H9 (cell line): ENCODE data around the gene MDH1. TPM values are rescaled to one million over a fixed set of nuclear protein-coding genes. Genes with fewer than 3 reads are reported as not detected.
A peak's percentile ranks its signal among the peaks of the same experiment; 100 is the strongest.

Source experiments
- DNase-seq: peaks from one replicate; pipeline ENCODE4 v3.0.0-alpha.2; 2017
- H2AFZ ChIP-seq: one replicate; pipeline ENCODE4 v1.6.1; 2013; ENCODE audit warnings: mild to moderate bottlenecking, low read length, control low read depth, moderate library complexity
- H2AK5ac ChIP-seq: 2 replicates; pipeline ENCODE4 v1.6.1; 2013; ENCODE audit warnings: low read length, control low read depth, mixed read lengths; ENCODE audit not compliant: insufficient read length
- H2BK120ac ChIP-seq: one replicate; pipeline ENCODE4 v1.6.1; 2013; ENCODE audit warnings: low read depth, mild to moderate bottlenecking, low read length, control low read depth, inconsistent platforms; ENCODE audit not compliant: poor library complexity, severe bottlenecking
- H2BK12ac ChIP-seq: 2 replicates; pipeline ENCODE4 v1.6.1; 2013; ENCODE audit warnings: low read length, control low read depth, mixed read lengths, low read depth; ENCODE audit not compliant: insufficient read length
- H2BK15ac ChIP-seq: 2 replicates; pipeline ENCODE4 v1.6.1; 2013; ENCODE audit warnings: low read depth, low read length, control low read depth
- H2BK20ac ChIP-seq: one replicate; pipeline ENCODE4 v1.6.1; 2013; ENCODE audit warnings: low read depth, mild to moderate bottlenecking, low read length, control low read depth, inconsistent platforms; ENCODE audit not compliant: poor library complexity, severe bottlenecking
- H2BK5ac ChIP-seq: 2 replicates; pipeline ENCODE4 v1.6.1; 2013; ENCODE audit warnings: low read length, control low read depth, mixed read lengths; ENCODE audit not compliant: insufficient read length
- H3K14ac ChIP-seq: 2 replicates; pipeline ENCODE4 v1.6.1; 2013; ENCODE audit warnings: low read length, control low read depth; ENCODE audit not compliant: insufficient read depth
- H3K18ac ChIP-seq: 2 replicates; pipeline ENCODE4 v1.6.1; 2013; ENCODE audit warnings: low read depth, mild to moderate bottlenecking, mixed read lengths, low read length, control low read depth; ENCODE audit not compliant: insufficient read length
- H3K23ac ChIP-seq: 2 replicates; pipeline ENCODE4 v1.6.1; 2013; ENCODE audit warnings: low read length, control low read depth, mixed read lengths, low read depth; ENCODE audit not compliant: insufficient read length
- H3K23me2 ChIP-seq: 2 replicates; pipeline ENCODE4 v1.6.1; 2013; ENCODE audit warnings: low read depth, mild to moderate bottlenecking, mixed read lengths, low read length, control low read depth; ENCODE audit not compliant: insufficient read length, poor library complexity, severe bottlenecking
- H3K27ac ChIP-seq: 2 replicates; pipeline ENCODE4 v1.5.1; 2013; ENCODE audit warnings: low read length, control low read depth, mixed read lengths, low read depth; ENCODE audit not compliant: insufficient read length
- H3K27me3 ChIP-seq: 2 replicates; pipeline ENCODE4 v1.6.1; 2013; ENCODE audit warnings: low read length, control low read depth, inconsistent platforms; ENCODE audit not compliant: insufficient read depth
- H3K4ac ChIP-seq: 2 replicates; pipeline ENCODE4 v1.6.1; 2013; ENCODE audit warnings: low read depth, mild to moderate bottlenecking, control low read depth, inconsistent platforms, low read length, moderate library complexity
- H3K4me1 ChIP-seq: 2 replicates; pipeline ENCODE4 v1.6.1; 2013; ENCODE audit warnings: low read length, control low read depth, inconsistent platforms; ENCODE audit not compliant: insufficient read depth
- H3K4me2 ChIP-seq: 2 replicates; pipeline ENCODE4 v1.6.1; 2013; ENCODE audit warnings: low read length, control low read depth, mixed read lengths; ENCODE audit not compliant: insufficient read length, insufficient read depth
- H3K56ac ChIP-seq: 2 replicates; pipeline ENCODE4 v1.6.1; 2013; ENCODE audit warnings: low read depth, mild to moderate bottlenecking, mixed read lengths, low read length, control low read depth; ENCODE audit not compliant: insufficient read length
- H3K79me1 ChIP-seq: 2 replicates; pipeline ENCODE4 v1.6.1; 2013; ENCODE audit warnings: low read depth, mild to moderate bottlenecking, moderate library complexity, low read length, control low read depth, inconsistent platforms; ENCODE audit not compliant: insufficient read depth, poor library complexity, severe bottlenecking
- H3K79me2 ChIP-seq: 2 replicates; pipeline ENCODE4 v1.6.1; 2013; ENCODE audit warnings: low read length, control low read depth, inconsistent platforms; ENCODE audit not compliant: insufficient read depth
- H3K9ac ChIP-seq: 2 replicates; pipeline ENCODE4 v1.6.1; 2013; ENCODE audit warnings: low read length, control low read depth, mixed read lengths; ENCODE audit not compliant: insufficient read length; ENCODE audit errors: extremely low read depth
- H3K9me3 ChIP-seq: one replicate; pipeline ENCODE4 v1.6.1; 2013; ENCODE audit warnings: low read depth, low read length, inconsistent platforms; ENCODE audit not compliant: control insufficient read depth
- H3T11ph ChIP-seq: one replicate; pipeline ENCODE4 v1.6.1; 2013; ENCODE audit warnings: mild to moderate bottlenecking, low read length, control low read depth, inconsistent platforms
- H4K20me1 ChIP-seq: one replicate; pipeline ENCODE4 v1.6.1; 2013; ENCODE audit not compliant: control insufficient read depth, insufficient read length, insufficient read depth
- H4K5ac ChIP-seq: 2 replicates; pipeline ENCODE4 v1.6.1; 2013; ENCODE audit warnings: low read depth, mild to moderate bottlenecking, mixed read lengths, low read length, control low read depth; ENCODE audit not compliant: insufficient read length
- H4K8ac ChIP-seq: replicated peaks from 2 replicates; pipeline ENCODE4 v1.6.1; 2013; ENCODE audit warnings: low read length, control low read depth, mixed read lengths, low read depth; ENCODE audit not compliant: insufficient read length
- H4K91ac ChIP-seq: 2 replicates; pipeline ENCODE4 v1.6.1; 2013; ENCODE audit warnings: low read depth, mild to moderate bottlenecking, moderate library complexity, mixed read lengths, low read length, control low read depth; ENCODE audit not compliant: insufficient read length
- H3K27ac Mint-ChIP-seq, 3 experiments: 2 replicates in 2 of 3; 3 replicates in 1 of 3; pipeline ENCODE4 v1.8.0; 2020 to 2021; ENCODE audit warnings: mixed read lengths in 3 of 3, mild to moderate bottlenecking in 1 of 3, moderate library complexity in 1 of 3
- H3K27me3 Mint-ChIP-seq: 2 replicates; pipeline ENCODE4 v1.8.0; 2021; ENCODE audit warnings: low read depth, mild to moderate bottlenecking, moderate library complexity, mixed read lengths
- H3K36me3 Mint-ChIP-seq, 3 experiments: 2 replicates in 2 of 3; 3 replicates in 1 of 3; pipeline ENCODE4 v1.8.0; 2020 to 2021; ENCODE audit warnings: low read depth in 3 of 3, mixed read lengths in 3 of 3; ENCODE audit not compliant: insufficient read depth in 1 of 3
- H3K4me1 Mint-ChIP-seq, 2 experiments: 2 replicates each; pipeline ENCODE4 v1.8.0; 2020; ENCODE audit warnings: mixed read lengths in 2 of 2
- H3K4me3 Mint-ChIP-seq, 2 experiments: 2 replicates in 1 of 2; 3 replicates in 1 of 2; pipeline ENCODE4 v1.8.0; 2020 to 2021; ENCODE audit warnings: mild to moderate bottlenecking in 2 of 2, mixed read lengths in 2 of 2, moderate library complexity in 1 of 2
- H3K9me3 Mint-ChIP-seq, 2 experiments: 2 replicates in 1 of 2; 3 replicates in 1 of 2; pipeline ENCODE4 v1.8.0; 2020; ENCODE audit warnings: mild to moderate bottlenecking in 2 of 2, mixed read lengths in 2 of 2, moderate library complexity in 1 of 2
- WGBS: extraction: QIAGEN DNeasy Blood & Tissue Kit; methylation state at CpG from one replicate; pipeline ENCODE4 v1.1.7; 2013; ENCODE audit warnings: missing lambda C conversion rate, low lambda C conversion rate, mixed read lengths; ENCODE audit not compliant: insufficient read length; ENCODE audit errors: extremely low coverage; 5-methylcytosine and 5-hydroxymethylcytosine counted together
- total RNA-seq: library from RNA; stranded (reverse); gene quantifications from 2 replicates; pipeline ENCODE4 v1.2.1, GENCODE V29; 2021
- TF ChIP-seq, protein P1 (sequence below): fragments of 200-600 bp; sonication (generic); conservative IDR thresholded peaks from 3 replicates; pipeline ENCODE4 v1.8.0; 2021; ENCODE audit warnings: antibody characterized with exemption, mild to moderate bottlenecking

The MDH1 gene
- total RNA-seq, 1 experiment from 2014 or later: 324 TPM

DNA sequence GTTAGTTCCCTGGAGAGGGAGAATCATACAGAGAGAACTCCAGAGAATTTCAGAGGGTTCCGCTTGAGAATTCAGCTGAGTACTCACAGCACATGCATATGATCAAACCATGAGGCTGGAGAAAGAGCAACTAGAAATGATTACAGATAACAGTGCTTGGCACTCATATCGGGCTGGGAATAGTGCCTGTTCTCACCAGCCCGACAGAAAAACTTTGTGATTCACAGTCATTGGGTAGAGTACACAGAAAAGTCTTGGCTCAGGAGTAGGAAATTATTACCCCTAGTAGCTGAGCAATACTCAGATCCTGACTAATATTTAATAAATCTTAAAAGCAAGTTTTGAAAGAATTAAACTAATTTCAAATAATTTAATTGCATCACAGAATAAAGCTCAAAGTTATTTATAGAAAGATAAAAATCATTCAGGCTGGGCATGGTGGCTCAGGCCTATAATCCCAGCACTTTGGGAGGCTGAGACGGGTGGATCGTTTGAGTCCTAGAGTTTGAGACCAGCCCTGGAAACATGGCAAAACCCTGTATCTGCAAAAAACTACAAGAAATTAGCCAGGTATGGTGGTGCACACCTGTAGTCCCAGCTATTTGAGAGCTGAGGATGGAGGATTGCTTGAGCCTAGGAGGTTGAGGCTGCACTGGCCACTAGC, 7.3 kb upstream of the MDH1 start:
- H4K91ac ChIP-seq: no peak overlapping the region
- no peak overlapping the region for H4K8ac ChIP-seq
- no peak overlapping the region for H3K4me3 Mint-ChIP-seq
- no peak overlapping the region for H2AK5ac ChIP-seq
- no peak for DNase-seq
- H3K27me3 ChIP-seq: no peaks in the 10 kb centered on the region
- H3K9me3 ChIP-seq: no peaks in the 10 kb centered on the region
- no peak overlapping the region for H3K23ac ChIP-seq
- H3K56ac ChIP-seq: no peak overlapping the region
- no peak overlapping the region for H3K9ac ChIP-seq
- H2BK12ac ChIP-seq: no peak overlapping the region
- H3K27me3 Mint-ChIP-seq: no peaks in the 10 kb centered on the region
- peaks cover 5% of the 10 kb centered on the region; the same call in 1 of the 2 replicates for H3K79me2 ChIP-seq
- H3T11ph ChIP-seq: no peak overlapping the region
- peak overlapping the region; percentile 16 to 86 (median 76) for H3K27ac Mint-ChIP-seq
- no peak overlapping the region for H2BK20ac ChIP-seq
- no peaks in the 10 kb centered on the region for H4K20me1 ChIP-seq
- H3K4me2 ChIP-seq: no peak overlapping the region
- H3K4ac ChIP-seq: no peak overlapping the region
- no peak overlapping the region for H2BK15ac ChIP-seq
- no peaks in the 10 kb centered on the region for H3K9me3 Mint-ChIP-seq
- H3K18ac ChIP-seq: no peak overlapping the region
- H2BK5ac ChIP-seq: no peak overlapping the region
- H3K79me1 ChIP-seq: peaks cover 5% of the 10 kb centered on the region
- no peak overlapping the region for H2BK120ac ChIP-seq
- peaks cover 0 to 21% (median 3%) of the 10 kb centered on the region in 3 experiments; a peak in 3 of 7 replicates for H3K36me3 Mint-ChIP-seq
- peaks cover 42 to 58% of the 10 kb centered on the region in 2 experiments for H3K4me1 Mint-ChIP-seq
- TF ChIP-seq, protein P1, sequence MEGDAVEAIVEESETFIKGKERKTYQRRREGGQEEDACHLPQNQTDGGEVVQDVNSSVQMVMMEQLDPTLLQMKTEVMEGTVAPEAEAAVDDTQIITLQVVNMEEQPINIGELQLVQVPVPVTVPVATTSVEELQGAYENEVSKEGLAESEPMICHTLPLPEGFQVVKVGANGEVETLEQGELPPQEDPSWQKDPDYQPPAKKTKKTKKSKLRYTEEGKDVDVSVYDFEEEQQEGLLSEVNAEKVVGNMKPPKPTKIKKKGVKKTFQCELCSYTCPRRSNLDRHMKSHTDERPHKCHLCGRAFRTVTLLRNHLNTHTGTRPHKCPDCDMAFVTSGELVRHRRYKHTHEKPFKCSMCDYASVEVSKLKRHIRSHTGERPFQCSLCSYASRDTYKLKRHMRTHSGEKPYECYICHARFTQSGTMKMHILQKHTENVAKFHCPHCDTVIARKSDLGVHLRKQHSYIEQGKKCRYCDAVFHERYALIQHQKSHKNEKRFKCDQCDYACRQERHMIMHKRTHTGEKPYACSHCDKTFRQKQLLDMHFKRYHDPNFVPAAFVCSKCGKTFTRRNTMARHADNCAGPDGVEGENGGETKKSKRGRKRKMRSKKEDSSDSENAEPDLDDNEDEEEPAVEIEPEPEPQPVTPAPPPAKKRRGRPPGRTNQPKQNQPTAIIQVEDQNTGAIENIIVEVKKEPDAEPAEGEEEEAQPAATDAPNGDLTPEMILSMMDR: no peak
- no peaks in the 10 kb centered on the region for H3K23me2 ChIP-seq
- no peak overlapping the region for H2AFZ ChIP-seq
- H3K14ac ChIP-seq: no peak overlapping the region
- no peaks in the 10 kb centered on the region; the same call in 1 of the 2 replicates for H3K4me1 ChIP-seq
- no peak overlapping the region for H3K27ac ChIP-seq
- no peak overlapping the region for H4K5ac ChIP-seq
- WGBS: no CpG with 5 or more reads among the region's 5 CpGs
